ENCODE results near the gene SH3TC1.

SH3TC1 gene

DNA sequence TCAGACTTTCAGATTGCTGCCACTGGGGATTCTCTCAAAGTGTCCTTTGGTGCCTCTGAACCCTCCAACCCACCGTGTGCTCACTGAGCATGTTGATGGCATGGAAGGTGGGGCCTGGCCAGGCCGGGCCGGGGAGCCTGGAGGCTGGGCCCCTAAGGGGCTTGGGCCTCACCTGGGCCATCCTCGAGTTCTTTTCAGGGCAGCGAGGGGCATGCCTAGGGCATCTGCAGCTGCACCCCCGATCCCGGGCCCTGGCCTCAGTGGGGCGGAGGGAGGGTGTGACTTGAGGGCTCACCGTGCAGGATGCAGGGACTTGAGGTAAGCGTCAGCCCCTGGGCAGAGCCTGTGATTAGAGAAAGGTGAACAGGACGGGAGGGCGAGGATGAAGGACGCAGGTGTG lies 1.6 kb upstream of the SH3TC1 start:
- H3K4me3 ChIP-seq (ENCODE audit: low read depth, low read length), result no peak overlapping the region

GRCh38 chr4:8198206-8198905 lies 734 bp upstream of the SH3TC1 start:
- H3K4me3 ChIP-seq (ENCODE audit: low read depth, low read length), result no peak overlapping the region

DNA sequence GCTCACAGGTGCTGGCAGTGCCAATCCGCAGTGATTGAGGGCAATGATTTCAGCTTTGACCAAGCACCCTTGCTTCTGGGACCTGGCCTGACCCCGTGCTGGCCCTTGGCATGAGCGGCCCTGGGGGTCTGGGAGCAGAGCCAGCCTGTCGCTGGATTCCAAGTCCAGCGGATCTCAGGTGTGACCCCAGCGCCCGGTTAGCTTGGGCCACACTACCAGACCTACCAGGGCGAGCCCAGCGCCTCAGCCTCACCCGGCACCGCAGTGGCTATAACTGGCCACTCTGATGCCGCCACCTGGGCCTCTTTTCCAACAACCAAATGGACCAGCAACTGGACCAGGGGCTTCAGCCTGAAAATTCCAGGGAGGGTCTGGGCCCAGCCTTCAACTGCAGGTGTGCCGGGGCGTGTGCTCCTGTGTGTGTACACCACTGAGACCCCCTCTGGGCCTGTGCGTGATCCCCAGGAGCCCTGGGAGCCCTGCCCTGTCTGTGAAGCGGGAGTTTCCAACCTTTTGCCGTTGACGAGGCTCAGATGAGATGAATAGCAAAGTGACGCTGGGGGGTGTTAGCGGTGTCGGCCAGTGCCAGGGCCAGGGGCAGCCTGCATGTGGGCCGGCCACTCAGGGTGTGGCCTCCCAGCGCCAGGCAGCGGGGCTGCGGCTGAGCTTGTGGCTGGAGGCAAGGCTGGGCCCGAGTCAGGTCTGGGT lies 658 bp downstream of the SH3TC1 start:
- H3K4me3 ChIP-seq (ENCODE audit: low read depth, low read length), result no peak overlapping the region

- H3K4me3 ChIP-seq (ENCODE audit: low read depth, low read length), result no peak overlapping the region
Observed at GRCh38 chr4:8200302-8200975, 1.3 kb downstream of the SH3TC1 start.

DNA sequence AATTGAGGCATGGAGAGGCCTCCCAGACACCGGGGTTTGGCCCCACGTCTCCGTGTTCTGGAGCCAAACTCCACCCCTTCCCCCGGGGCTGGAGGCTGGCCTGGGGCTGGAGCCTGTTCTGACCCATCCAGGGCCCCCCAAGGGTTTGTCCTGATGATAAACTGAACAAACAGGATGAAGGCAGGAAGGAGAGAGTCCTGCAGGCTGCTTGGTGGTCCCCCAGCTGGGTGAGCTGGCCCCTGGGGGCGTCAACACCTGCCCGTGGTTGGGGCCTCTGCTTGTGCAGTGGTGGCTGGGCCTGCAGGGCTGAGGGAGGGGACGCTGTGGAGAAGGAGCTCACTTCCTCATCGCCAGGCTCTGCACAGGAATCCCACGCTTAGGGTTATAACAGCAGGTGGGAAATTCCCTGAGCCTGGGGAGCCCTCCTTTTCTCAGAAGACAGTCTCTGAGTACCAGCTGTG lies 2.3 kb downstream of the SH3TC1 start:
- H3K4me3 ChIP-seq (ENCODE audit: low read depth, low read length), result no peak overlapping the region

DNA sequence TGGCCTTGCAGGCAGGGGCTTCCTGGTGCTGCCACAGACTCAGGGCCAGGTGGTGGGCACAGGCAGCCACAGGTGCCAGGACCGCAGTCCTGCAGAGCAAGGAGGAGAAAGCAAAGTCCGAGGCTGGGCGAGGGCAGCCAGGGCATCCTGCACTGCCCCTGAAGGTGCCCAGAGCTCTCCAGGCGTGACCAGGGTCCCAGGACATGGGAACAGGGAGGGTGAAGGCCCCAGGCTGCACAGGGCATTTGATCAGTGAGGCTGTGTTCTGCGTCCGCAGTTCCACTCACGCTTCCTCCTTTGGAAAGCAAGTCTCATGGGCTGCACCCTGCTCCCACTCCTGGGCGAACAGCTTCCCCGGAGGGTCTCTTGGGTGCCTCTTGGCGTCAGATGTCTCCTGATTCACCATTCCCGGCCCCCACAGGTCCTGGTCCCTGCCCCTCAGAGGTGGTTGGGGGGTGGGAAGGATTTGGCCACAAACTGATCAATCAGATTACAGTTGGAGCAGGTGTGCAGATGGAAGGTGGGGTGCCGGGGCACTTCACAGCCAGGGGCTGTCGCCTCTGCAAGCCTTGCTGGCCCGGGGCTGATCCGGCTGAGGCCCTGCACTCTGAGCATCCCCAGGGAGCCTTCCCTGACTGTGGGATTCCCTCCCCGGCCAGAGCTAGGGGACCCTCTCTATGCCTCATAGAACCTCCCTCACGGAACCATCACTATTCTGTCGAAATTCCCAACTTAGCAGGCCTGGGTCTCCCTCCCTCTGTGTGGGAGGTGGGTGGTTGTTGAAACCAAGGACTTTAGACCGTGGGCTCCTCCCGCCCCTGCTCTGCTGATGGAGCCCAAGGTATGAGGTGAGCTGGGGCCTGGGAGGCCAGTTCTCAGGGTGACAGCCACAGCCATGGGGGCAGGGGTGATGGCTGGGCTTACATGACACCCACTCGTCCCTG lies 3.3 kb downstream of the SH3TC1 start:
- no peak overlapping the region for H3K4me3 ChIP-seq (ENCODE audit: low read depth, low read length)

- no peak overlapping the region for H3K4me3 ChIP-seq (ENCODE audit: low read depth, low read length)
Observed at GRCh38 chr4:8203052-8203401, 3.9 kb downstream of the SH3TC1 start.

DNA sequence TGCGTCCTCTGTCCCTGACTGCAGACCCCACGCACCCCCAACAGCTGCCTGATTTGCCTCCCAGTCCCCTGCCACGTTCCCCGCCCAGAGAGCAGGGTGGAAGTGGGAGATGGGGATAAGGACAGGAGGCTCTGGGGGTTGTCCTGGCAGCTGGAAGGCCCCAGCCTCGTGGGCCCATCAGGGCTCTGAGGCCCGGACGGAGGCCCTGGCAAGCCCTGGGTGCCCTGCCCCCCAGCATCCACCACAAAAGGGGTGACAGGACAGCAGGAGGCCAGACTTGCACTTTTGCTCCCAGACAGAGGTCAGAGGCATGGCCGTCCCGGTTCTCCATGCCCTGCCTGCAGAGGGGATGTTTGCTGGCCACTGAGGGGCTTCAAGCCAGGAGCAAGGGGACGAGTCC lies 4.7 kb downstream of the SH3TC1 start:
- H3K4me3 ChIP-seq (ENCODE audit: low read depth, low read length), result no peak overlapping the region

DNA sequence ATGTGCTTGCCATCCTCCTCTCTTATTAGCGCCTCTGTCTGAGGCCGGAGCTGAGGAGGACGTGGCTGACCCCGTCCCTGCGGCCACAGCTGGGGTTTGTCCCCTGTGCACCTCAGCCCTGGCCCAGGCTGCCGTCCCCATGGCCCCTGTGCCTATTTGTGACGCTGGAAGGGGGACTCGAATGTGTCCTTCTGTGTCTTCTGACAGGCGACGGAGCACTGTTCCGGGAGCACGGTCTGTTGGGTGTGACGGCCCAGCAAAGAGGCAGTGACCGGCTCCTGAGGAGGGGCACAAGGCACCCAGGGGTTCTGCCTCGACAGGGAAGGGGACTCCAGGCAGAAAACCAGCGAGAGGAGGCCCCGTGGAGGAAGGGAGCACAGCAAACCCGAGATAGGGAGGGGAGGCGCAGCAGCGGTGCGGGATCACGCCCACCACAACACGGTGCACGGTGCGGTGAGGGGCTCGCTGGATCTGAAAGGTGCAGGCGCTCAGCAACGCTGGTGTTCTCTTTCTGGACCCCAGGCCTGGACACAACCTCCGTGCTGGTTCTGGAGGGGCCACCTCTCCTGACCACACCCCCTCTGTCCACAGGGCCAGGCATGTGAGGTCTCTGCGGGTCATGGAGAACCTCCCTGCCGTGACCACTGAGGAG lies 5.6 kb downstream of the SH3TC1 start:
- no peak overlapping the region for H3K4me3 ChIP-seq (ENCODE audit: low read depth, low read length)

DNA sequence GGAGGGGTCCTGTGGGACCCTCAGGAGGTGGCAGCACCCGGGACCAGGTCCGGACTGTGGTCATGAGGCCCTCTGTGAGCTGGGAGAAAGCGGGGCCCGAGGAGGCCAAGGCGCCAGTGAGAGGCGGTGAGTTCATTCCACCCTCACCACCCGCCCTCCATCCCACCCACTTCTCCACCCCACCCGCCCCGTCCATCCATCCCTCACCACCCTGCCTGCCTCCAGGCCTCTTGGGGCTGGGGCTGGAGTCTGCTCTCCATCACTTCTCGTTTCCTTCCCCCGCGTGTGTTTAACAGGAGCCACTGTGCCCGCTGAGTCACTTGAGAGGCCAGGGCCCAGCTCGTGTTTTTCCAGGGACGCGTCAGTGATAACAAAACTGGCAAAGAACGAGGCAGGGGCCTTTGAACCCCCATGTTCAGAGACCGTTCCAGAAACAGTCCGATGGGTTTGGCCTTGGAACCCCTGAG lies 6.2 kb downstream of the SH3TC1 start:
- H3K4me3 ChIP-seq (ENCODE audit: low read depth, low read length), result no peak overlapping the region

DNA sequence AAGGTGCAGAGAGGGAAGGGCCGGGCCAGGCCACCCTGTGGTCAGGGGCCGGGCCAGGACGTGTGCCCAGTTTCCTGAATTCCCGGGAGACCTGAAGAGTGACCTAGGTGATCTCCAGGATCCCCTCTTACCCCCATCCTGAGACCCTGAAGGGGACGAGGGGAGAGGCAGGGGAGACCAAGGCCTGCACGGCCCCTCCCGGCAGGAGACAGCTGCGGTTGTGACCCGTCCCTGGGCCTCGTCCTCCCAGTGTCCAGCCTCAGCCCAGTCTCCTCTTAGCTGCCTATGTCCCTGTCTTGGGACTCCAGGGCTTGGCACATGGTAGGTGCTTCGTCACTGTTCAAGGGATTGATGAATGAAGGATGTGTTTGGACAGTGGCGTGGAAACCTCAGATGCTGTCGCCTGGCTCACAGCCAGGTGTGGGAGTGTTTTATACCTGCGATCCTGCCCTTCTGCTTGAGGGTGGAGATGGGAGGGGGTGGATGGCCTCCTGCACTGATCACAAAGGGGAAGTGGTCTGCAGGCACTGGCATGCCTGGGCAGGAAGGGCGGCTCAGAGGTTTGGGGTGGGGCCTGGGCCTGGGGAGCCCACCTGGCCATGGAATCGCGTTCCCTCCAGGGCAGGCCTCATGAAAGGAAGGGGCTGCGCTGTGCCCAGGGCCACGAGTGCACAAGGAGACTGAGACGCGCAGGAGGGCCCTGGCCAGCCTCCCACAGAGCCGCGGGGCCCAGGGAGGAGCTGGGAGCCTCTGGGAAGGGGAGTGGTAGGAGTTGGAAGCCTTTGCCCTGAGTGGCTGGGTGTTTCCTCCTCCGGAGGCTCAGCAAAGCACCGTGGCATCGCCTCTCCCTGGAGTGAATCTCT lies 6.9 kb downstream of the SH3TC1 start:
- no peak overlapping the region for H3K4me3 ChIP-seq (ENCODE audit: low read depth, low read length)

DNA sequence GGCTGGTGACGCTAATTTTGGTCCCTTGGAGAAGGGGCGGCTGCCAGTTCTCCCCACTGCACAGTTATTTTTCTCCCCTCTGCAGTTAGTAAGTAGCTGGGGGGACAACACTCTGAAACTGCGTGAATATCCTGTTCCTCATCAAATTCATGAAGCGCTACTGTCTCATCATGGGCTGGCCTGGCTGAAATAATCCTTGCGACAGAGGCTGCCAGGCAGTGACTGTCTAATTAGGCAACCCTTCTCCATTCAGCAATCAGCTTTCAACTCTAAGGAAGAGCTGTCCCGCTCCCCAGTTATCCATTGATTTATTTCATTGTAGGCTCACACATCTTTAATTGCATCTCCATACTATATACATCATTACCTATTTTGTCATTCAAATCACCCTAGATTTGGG lies 8.2 kb downstream of the SH3TC1 start:
- no peak overlapping the region for H3K4me3 ChIP-seq (ENCODE audit: low read depth, low read length)

DNA sequence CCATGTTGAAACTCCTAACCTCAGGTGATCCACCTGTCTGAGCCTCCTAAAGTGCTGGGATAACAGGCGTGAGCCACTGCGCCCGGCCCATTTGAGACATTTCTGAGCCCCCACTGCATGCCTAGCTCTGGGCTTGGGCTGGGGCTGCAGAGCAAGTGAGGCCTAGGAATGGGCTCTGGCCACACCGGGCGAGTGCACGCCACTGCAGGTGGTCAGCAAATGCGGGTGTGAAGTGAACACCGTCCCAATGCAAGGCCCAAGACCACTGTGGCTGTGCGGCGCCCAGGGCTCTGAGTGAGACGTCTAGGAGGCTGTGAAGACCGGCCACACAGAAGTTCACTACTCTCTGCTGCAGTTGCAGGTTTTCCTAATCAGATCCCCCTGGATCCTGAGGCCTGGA lies 9.5 kb downstream of the SH3TC1 start:
- H3K4me3 ChIP-seq (ENCODE audit: low read depth, low read length), result no peak overlapping the region

- H3K4me3 ChIP-seq (ENCODE audit: low read depth, low read length), result no peak overlapping the region
Observed at GRCh38 chr4:8209181-8209874, 10.2 kb downstream of the SH3TC1 start.

- no peak overlapping the region for H3K4me3 ChIP-seq (ENCODE audit: low read depth, low read length)
Observed at GRCh38 chr4:8210010-8210409, 10.9 kb downstream of the SH3TC1 start.

GRCh38 chr4:8210616-8211015 lies 11.5 kb downstream of the SH3TC1 start:
- no peak overlapping the region for H3K4me3 ChIP-seq (ENCODE audit: low read depth, low read length)

GRCh38 chr4:8211251-8211650 lies 12.2 kb downstream of the SH3TC1 start:
- no peak overlapping the region for H3K4me3 ChIP-seq (ENCODE audit: low read depth, low read length)

DNA sequence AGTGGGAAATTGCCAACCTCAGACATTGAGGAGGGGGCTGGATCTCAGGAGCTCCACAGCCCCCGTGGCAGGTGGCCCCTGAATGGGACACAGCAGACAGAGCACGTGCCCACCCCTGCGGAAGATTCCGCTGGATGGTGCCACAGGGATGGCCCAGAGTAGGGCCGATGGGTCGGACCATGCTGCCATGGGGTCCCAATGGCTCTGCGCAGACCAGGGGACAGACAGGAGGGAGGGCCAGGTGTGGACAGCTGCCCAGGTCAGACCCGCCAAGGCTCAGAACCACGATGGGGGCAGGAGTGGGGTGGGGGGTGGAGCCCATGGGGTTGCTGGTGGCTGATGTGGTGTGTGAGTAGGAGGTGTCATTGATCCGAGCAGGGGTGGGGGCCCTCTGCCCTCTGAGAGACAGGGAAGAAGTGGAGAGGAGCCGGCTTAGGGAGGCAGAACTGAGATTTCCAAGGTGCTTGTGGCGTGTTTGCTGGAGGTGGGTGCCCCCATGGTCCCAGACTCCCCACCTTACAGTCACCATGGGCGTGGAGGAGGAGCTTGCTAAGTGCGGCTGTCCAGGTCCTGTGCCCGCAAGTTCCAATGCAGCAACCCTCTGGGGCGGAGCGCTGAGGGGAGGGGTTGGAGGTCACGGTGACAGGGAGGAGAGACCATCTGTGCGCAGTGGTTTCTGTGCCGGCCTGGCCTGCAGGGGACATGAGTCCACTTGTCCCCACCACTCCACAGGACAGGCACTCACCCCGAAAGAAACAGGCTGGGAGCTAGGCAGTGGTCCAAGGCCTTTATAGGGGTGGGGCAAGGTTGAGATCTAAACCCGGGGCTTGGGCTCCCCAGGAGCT lies 12.9 kb downstream of the SH3TC1 start:
- H3K4me3 ChIP-seq (ENCODE audit: low read depth, low read length), result no peak overlapping the region
